Measurements from ENCODE around the gene RPS21. TPM values are rescaled to one million over a fixed set of nuclear protein-coding genes. Genes with fewer than 3 reads are reported as not detected.

RPS21 gene
- total and polyA plus RNA-seq, 12 donors: 512 to 4,111 (median 619) TPM

- ATAC-seq (no peak), DNase-seq (peak in 1 of 2 donors; percentile 33)
- peak overlapping the region in 9 of 10 donors; percentile 2 to 73 (median 62) for H3K27ac ChIP-seq
- intact Hi-C loops (cut with DNase I): loop anchor here in 7 of 10 donors (5.0 to 10.0 kb wide), 5 partner anchors 91 to 392 kb away; partner anchors contain the start of gene MRGBP (in 2 of the 7)
- no peaks in the 10 kb centered on the region for H3K9me3 ChIP-seq
- no peaks in the 10 kb centered on the region for H3K27me3 ChIP-seq
- peak overlapping the region; percentile 42 to 81 (median 62) for H3K4me3 ChIP-seq
- TF ChIP-seq, protein P1, sequence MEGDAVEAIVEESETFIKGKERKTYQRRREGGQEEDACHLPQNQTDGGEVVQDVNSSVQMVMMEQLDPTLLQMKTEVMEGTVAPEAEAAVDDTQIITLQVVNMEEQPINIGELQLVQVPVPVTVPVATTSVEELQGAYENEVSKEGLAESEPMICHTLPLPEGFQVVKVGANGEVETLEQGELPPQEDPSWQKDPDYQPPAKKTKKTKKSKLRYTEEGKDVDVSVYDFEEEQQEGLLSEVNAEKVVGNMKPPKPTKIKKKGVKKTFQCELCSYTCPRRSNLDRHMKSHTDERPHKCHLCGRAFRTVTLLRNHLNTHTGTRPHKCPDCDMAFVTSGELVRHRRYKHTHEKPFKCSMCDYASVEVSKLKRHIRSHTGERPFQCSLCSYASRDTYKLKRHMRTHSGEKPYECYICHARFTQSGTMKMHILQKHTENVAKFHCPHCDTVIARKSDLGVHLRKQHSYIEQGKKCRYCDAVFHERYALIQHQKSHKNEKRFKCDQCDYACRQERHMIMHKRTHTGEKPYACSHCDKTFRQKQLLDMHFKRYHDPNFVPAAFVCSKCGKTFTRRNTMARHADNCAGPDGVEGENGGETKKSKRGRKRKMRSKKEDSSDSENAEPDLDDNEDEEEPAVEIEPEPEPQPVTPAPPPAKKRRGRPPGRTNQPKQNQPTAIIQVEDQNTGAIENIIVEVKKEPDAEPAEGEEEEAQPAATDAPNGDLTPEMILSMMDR (IDR thresholded peaks at IDR 0.05): no peak
- H3K4me1 ChIP-seq: peaks cover 14 to 38% (median 31%) of the 10 kb centered on the region in 9 donors
- 1% methylated on average over 27 to 42 of the region's 42 CpGs for WGBS, 2 donors
- peaks cover 0 to 8% (median 0%) of the 10 kb centered on the region in 9 donors for H3K36me3 ChIP-seq
These were observed 19.8 kb downstream of the RPS21 start for GRCh38 chr20:62406635-62407176.

DNA sequence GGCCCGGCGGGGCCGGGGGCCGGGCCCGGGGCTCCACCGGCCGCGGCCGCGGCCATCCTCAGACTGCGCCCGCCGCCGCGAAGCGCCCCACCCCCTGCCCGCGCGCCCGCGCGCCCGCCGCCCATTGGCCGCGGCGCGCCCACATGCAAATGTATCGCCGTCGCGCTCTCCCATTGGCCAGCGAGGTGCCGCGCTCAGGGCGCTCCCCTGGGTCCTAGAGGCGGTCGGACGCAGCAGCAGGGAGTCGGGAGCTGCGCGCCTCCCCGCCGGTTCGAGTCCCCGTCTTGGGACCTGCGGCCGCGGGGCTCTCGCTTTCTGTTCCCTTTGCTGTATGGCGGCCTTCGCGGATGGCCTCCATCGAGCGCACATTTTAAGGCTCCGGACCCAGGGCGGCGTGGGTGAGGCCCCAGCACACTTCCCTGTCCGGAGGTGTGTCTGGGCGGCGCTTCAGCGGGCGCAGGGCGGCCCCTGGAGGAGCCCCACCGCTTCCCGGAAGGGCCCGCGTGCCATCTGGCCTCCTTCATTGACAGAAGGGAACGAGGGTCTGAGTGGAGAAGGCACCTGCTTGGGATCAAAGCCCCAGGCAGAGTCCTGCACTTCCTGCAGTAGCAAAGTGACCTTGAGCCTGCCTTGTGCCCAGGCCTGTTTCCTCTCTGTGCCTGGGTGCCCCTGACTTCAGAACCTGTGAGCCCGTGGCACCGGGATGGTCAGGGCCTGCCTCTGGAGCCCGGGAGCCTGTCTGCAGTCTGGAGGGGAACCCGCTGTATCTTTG, 20.5 kb downstream of the RPS21 start, which contains the start of gene CABLES2:
TSS of gene CABLES2 (minus strand) at position 65 of the 772 bp plus-strand sequence. CDS start at position 56, 9 bp downstream.
- Histone ChIP-seq H3K36me3 (peaks cover 0 to 6% (median 0%) of the 10 kb centered on the region in 9 donors), H3K27ac (peak within 1 kb of the TSS in 9 of 10 donors; percentile 2 to 82 (median 62)), H3K4me1 (peaks cover 14 to 38% (median 31%) of the 10 kb centered on the region in 9 donors), H3K27me3 (no peaks in the 10 kb centered on the region), H3K9me3 (no peaks in the 10 kb centered on the region), H3K4me3 (peak within 1 kb of the TSS; percentile 42 to 81 (median 62))
- DNase-seq: peak; percentile 95
- TF ChIP-seq, protein P1 (IDR thresholded peaks at IDR 0.05): peak in 5 of 9 donors; percentile 3 to 31 (median 15)
- ATAC-seq: peak; percentile 79 to 96 (median 92)
- intact Hi-C loops (cut with DNase I): loop anchor here in 7 of 10 donors (5.0 to 10.0 kb wide), 5 partner anchors 90 to 393 kb away; partner anchors contain the start of gene MRGBP (in 2 of the 7)
- WGBS, 2 donors: 5% methylated on average over 69 to 71 of the region's 73 CpGs

- Histone ChIP-seq H3K36me3 (peaks cover 0 to under 1% (median 0%) of the 10 kb centered on the region in 9 donors), H3K27me3 (no peaks in the 10 kb centered on the region), H3K9me3 (no peaks in the 10 kb centered on the region), H3K4me1 (peaks cover 14 to 38% (median 31%) of the 10 kb centered on the region in 9 donors), H3K27ac (no peak overlapping the region), H3K4me3 (no peak overlapping the region)
- ATAC-seq (peak in 1 of 8 donors; percentile 1), DNase-seq (no peak)
- TF ChIP-seq, protein P1 (IDR thresholded peaks at IDR 0.05): no peak
- intact Hi-C loops (cut with DNase I): loop anchor here in 7 of 10 donors (5.0 to 10.0 kb wide), 5 partner anchors 89 to 393 kb away; partner anchors contain the start of gene MRGBP (in 2 of the 7)
- 95 to 96% methylated on average over 15 of the region's 15 CpGs for WGBS, 2 donors
These were observed 21.2 kb downstream of the RPS21 start for GRCh38 chr20:62408055-62408454.

GRCh38 chr20:62408640-62409039, 21.7 kb downstream of the RPS21 start:
- intact Hi-C loops (cut with DNase I): loop anchor here in 7 of 10 donors (5.0 to 10.0 kb wide), 5 partner anchors 89 to 394 kb away; partner anchors contain the start of gene MRGBP (in 2 of the 7)
- H3K9me3 ChIP-seq: no peaks in the 10 kb centered on the region
- TF ChIP-seq, protein P1 (IDR thresholded peaks at IDR 0.05): no peak
- peaks cover 14 to 38% (median 31%) of the 10 kb centered on the region in 9 donors for H3K4me1 ChIP-seq
- no peak overlapping the region for H3K4me3 ChIP-seq
- 87 to 94% methylated on average over 12 of the region's 12 CpGs for WGBS, 2 donors
- no peak overlapping the region for H3K27ac ChIP-seq
- DNase-seq (no peak), ATAC-seq (no peak)
- H3K36me3 ChIP-seq: no peaks in the 10 kb centered on the region
- H3K27me3 ChIP-seq: no peaks in the 10 kb centered on the region

All from heart right ventricle (tissue), 16 donors.